GM19463 (cell line): ENCODE data around the gene KRT9.
"Not testable (repeated sequence)": the region's sequence is repeated elsewhere in the genome, so short reads cannot be mapped to it uniquely, and the experiment has no call there.

Experiments
- ATAC-seq: cut with Tn5 transposase; IDR thresholded peaks from one replicate; pipeline ENCODE4 v1.9.1; 2021; ENCODE audit warnings: mild to moderate bottlenecking, moderate library complexity; ENCODE audit not compliant: unreplicated experiment

Gene KRT9

GRCh38 chr17:41547378-41547841 is 24.4 kb downstream of the KRT9 start:
- no peak for ATAC-seq

- ATAC-seq: no peak
These were observed 25.0 kb downstream of the KRT9 start for GRCh38 chr17:41546819-41547218.

- ATAC-seq: no peak
These were observed 25.9 kb downstream of the KRT9 start for GRCh38 chr17:41545829-41546410.

GRCh38 chr17:41544935-41545334 is 26.9 kb downstream of the KRT9 start:
- ATAC-seq: no peak

- no peak for ATAC-seq
These were observed 27.4 kb downstream of the KRT9 start for GRCh38 chr17:41544491-41544892.

GRCh38 chr17:41542786-41543185 is 29.1 kb downstream of the KRT9 start:
- ATAC-seq: not testable (repeated sequence)

- ATAC-seq: no peak
These were observed 29.5 kb downstream of the KRT9 start for GRCh38 chr17:41542357-41542756.

GRCh38 chr17:41540921-41541625 is 30.8 kb downstream of the KRT9 start:
- no peak for ATAC-seq

GRCh38 chr17:41539979-41540701 is 31.7 kb downstream of the KRT9 start:
- no peak for ATAC-seq

- no peak for ATAC-seq
These were observed 32.8 kb downstream of the KRT9 start for GRCh38 chr17:41539071-41539492.

GRCh38 chr17:41538565-41538991 is 33.3 kb downstream of the KRT9 start:
- no peak for ATAC-seq

- no peak for ATAC-seq
These were observed 33.9 kb downstream of the KRT9 start for GRCh38 chr17:41537990-41538389.

- ATAC-seq: no peak
These were observed 34.3 kb downstream of the KRT9 start for GRCh38 chr17:41537614-41537954.

- ATAC-seq: no peak
These were observed 34.9 kb downstream of the KRT9 start for GRCh38 chr17:41536741-41537613.

- no peak for ATAC-seq
These were observed 35.9 kb downstream of the KRT9 start for GRCh38 chr17:41535764-41536481.

GRCh38 chr17:41534899-41535546 is 36.8 kb downstream of the KRT9 start:
- no peak for ATAC-seq

GRCh38 chr17:41533613-41534012 is 38.2 kb downstream of the KRT9 start:
- ATAC-seq: no peak

- ATAC-seq: no peak
These were observed 38.8 kb downstream of the KRT9 start for GRCh38 chr17:41532947-41533570.

- ATAC-seq: no peak
These were observed 39.9 kb downstream of the KRT9 start for GRCh38 chr17:41531993-41532392.
